GM18907 (cell line): ENCODE results near the gene BACH2.
"Not testable (repeated sequence)": the region's sequence is repeated elsewhere in the genome, so short reads cannot be mapped to it uniquely, and the experiment has no call there.

ENCODE experiments used
- ATAC-seq: cut with Tn5 transposase; IDR thresholded peaks from one replicate; pipeline ENCODE4 v1.9.1; 2021; ENCODE audit warnings: mild to moderate bottlenecking, moderate library complexity; ENCODE audit not compliant: unreplicated experiment

The BACH2 gene

DNA sequence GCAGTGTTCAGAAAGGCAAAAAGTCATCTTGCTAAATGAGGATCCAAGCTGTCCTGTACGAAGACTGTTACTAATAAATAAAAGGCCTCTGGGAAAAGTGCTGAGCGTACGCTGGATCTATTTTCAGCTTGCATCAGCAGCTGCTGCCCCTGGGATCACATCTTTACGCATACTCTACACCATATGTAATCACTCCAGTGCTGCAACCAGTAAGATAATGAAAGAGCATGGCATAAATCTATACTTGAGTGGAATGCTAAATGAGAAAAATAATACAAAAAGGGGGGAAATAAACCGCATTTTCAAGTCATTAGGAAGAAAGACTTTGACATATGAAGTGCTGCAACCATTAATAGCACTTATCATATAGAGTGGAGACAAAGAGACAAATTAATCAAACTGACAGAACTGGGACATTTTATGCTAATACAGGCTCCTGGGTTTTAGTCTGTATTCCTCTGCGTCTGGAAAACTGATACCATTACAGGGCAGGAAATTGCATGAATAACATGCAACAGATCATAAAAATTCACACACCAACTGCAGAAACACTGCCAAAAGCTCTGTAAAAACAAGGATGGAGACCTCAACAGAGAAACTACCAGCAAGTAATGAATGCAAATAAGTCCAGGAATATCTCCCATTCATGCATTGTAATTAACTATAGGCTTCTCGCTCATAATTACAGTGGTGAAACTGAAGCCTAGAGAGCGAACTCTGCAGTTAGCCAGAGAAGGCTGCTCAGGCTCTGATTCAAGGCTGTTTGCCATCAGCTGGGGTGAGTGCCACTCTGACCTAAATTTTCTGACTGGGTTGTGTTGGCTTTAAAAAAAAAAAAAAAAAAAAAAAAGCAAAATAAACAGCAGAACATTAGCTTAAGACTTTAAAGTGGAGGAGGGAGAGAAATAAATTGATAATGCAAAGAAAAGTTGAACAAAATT, 318.6 kb downstream of the BACH2 start:
- no peak for ATAC-seq

GRCh38 chr6:89976694-89977020, 320.0 kb downstream of the BACH2 start:
- no peak for ATAC-seq

GRCh38 chr6:89975991-89976693, 320.5 kb downstream of the BACH2 start:
- no peak for ATAC-seq

DNA sequence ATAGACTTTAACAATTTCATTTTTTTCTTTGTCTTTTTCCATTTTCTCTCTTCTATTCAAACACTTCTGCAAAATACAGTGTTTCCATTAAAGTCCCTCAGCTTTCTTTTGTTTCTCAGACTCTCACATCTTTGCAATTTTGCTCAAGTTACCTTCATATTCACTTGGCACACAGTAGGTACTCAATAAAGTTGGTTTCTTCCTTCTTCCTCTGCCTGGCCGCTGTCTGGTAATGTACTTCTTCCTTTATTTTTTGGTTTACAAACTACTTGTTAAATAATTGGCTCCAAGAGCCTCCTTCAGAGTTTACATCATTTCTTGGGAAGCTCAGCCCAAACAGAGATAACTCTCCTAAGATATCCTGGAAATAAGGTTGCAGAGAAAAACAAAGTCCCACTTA, 321.3 kb downstream of the BACH2 start:
- no peak for ATAC-seq

DNA sequence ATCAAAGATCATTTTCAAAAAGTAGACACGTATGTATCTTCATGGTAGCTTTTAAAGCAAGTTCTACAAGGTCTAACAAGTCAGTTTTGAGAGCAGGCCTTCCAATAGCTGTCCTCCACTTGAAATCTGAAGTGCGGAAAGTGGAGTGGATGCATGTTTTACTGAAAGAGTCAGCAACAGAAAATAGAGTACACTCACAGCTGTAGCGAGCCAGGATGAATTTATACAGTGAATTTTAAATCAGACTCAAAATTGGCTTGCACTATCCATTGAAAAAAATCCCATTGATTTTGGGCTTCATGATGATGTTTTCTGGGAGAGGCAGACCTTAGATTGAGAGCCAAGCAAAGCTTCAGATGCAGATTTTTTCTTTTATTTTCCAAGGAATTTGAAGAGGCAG, 321.8 kb downstream of the BACH2 start:
- no peak for ATAC-seq

- no peak for ATAC-seq
Observed at GRCh38 chr6:89972025-89972381, 324.6 kb downstream of the BACH2 start.

- ATAC-seq = not testable (repeated sequence)
Observed at GRCh38 chr6:89971338-89972024, 325.2 kb downstream of the BACH2 start.

DNA sequence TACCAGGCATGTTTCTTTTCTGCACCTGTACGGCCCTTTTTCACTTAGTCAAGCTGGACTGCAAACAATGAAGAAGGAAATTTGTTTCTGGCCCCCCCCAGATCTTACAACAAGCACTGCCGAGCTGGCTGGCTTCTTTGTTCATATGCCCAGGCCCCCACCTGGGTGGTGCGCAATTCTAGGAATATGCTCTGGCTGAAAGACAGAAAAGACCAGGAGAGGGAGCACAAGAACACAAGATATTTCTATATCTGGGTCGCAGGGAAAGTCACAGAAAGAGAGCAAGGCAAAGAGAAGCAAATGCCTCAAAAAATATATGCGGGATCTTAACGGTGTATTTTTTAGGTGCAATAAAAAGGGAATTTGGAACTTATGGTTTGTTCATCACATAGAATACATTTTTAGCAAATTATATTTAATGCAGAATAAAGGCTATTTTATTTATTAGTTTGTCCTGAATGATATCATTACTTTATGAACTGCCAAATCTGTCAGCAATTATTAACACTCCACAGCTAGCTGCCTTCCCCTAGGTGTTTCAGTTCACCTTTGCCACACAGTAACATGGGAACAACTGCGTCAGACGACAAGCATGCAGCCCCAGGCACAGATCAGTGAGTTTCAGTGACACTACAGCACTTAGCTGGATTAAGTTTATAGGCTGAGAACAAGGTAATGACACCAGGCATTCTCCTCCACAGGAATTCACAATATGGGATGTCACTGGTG, 325.9 kb downstream of the BACH2 start:
- ATAC-seq = no peak

GRCh38 chr6:89970072-89970471, 326.6 kb downstream of the BACH2 start:
- no peak for ATAC-seq

GRCh38 chr6:89966913-89967312, 329.7 kb downstream of the BACH2 start:
- no peak for ATAC-seq

- ATAC-seq = no peak
Observed at GRCh38 chr6:89966228-89966544, 330.5 kb downstream of the BACH2 start.

- no peak for ATAC-seq
Observed at GRCh38 chr6:89965441-89966227, 331.0 kb downstream of the BACH2 start.

GRCh38 chr6:89963391-89963790, 333.3 kb downstream of the BACH2 start:
- no peak for ATAC-seq

- no peak for ATAC-seq
Observed at GRCh38 chr6:89961481-89961880, 335.2 kb downstream of the BACH2 start.

GRCh38 chr6:89959883-89960282, 336.8 kb downstream of the BACH2 start:
- ATAC-seq = no peak

GRCh38 chr6:89956182-89956581, 340.5 kb downstream of the BACH2 start:
- no peak for ATAC-seq

DNA sequence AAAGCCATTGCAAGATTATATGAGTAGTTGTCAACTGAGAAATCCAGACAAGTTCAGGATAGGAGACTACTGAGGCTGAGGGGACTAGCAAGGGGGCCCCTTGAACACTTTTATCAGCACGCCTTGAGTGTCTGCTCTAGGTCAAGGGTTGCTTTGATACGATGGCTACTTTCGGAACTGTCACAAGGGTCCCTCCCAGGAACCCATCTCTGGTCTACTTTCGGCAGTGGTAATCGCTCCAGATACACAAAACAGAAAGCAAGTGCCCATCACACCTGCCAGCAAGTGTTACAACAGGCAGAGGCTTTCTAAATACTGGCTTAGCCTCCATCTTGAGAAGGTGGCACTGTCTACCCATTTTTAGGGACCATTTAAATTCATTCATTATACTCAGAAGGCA, 341.3 kb downstream of the BACH2 start:
- no peak for ATAC-seq

DNA sequence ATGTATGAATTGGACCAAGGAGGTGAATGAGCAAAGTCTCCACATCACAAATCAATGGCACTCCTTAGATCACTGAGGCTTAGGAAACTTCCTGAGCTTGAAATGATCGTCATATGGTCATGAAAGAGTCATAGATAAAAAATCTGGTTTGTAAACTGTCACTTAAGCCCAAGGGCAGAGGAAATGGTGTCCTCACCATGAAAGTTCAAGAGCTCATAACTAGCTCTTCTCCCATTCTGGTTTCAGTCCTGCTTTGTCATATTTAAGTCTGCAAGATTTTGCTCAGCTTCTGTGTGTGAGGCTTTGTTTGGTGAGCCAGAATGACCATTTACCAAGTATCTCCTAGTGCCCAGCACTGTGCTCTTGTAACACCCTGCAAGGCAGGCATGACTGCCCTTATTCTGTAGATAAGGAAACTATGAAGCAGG, 341.9 kb downstream of the BACH2 start:
- ATAC-seq = no peak

DNA sequence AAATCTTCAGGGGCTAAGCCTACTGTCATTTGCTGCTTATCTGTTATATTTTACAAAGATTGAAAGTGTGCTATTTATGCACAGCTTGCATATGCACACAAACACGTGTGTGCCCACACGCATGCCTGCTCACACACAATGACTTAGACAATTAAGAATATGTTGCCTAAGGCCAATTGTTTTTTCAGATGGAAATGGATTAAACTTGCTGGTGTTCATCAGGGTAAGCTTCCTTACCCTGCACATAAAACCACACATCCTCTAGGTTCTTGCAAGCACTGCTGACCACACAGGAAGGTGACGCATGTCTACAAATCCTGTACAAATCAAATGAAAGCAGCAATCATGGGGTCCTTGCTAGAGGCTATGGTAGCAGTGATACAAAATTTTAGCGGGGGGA, 344.0 kb downstream of the BACH2 start:
- no peak for ATAC-seq

DNA sequence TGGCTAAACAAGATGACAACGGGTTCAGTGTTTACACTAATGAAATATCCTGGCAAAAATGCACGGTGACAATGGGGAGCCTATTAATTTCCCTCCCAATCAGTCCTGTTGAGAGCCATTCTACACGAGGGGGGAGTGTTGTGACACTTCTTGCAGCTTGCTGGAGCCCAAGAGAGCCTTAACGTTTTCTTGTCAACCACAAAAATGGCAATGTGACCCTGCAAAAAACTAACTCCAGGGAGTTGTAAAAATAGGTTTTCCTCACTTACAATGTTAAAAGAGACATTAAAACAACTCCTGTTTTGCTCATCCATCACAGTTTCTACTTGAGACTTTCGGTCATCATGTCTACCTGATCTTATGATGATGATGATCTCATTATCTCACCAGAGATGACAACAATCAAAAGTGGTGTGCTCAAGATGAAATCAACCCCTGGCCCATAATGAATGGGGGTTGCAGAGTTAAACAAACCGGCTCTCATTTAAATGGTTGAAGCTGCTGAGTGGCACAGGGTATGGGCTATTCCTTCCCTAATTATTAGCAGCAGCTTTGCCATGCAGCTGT, 344.5 kb downstream of the BACH2 start:
- ATAC-seq = no peak
